H54 (cell line): Measurements from ENCODE around the gene ESF1.
A peak's percentile ranks its signal among the peaks of the same experiment; 100 is the strongest.

ENCODE experiments used
- DNase-seq: peaks from one replicate; pipeline ENCODE4 v3.0.0; 2011; ENCODE audit warnings: low spot score, mixed read lengths; ENCODE audit not compliant: insufficient read length
- FAIRE-seq: peaks from 3 replicates; lab custom pipeline; 2011; peaks lifted over from hg19 to GRCh38; lab: Jason Lieb, UNC
- POLR2A ChIP-seq: IDR thresholded peaks from 2 replicates; pipeline ENCODE4 v1.6.1; 2011; ENCODE audit warnings: low read depth, mild to moderate bottlenecking, low read length

The ESF1 gene

GRCh38 chr20:13809373-13809772, 24.7 kb upstream of the ESF1 start:
- no peak for DNase-seq
- FAIRE-seq = no peak
- TF ChIP-seq POLR2A = no peak

- FAIRE-seq (peak; percentile 94), DNase-seq (peak; percentile 30)
- TF ChIP-seq POLR2A = no peak
These were observed 16.0 kb upstream of the ESF1 start for GRCh38 chr20:13800728-13801134.

- no peak for DNase-seq
These were observed 15.3 kb upstream of the ESF1 start for GRCh38 chr20:13799974-13800373.

GRCh38 chr20:13799040-13799439, 14.3 kb upstream of the ESF1 start:
- FAIRE-seq (no peak), DNase-seq (no peak)
- no peak for TF ChIP-seq POLR2A

More at GRCh38 chr20:13799974-13800373, 15.3 kb upstream of the ESF1 start:
- FAIRE-seq = no peak
- no peak for TF ChIP-seq POLR2A

- FAIRE-seq = no peak
- no peak for TF ChIP-seq POLR2A
- DNase-seq = no peak
These were observed 9.9 kb upstream of the ESF1 start for GRCh38 chr20:13794667-13795066.

GRCh38 chr20:13793001-13793400, 8.3 kb upstream of the ESF1 start:
- FAIRE-seq (no peak), DNase-seq (no peak)
- TF ChIP-seq POLR2A = no peak

- DNase-seq (no peak), FAIRE-seq (no peak)
- no peak for TF ChIP-seq POLR2A
These were observed 7.1 kb upstream of the ESF1 start for GRCh38 chr20:13791540-13792459.

GRCh38 chr20:13790708-13791107, 6.0 kb upstream of the ESF1 start:
- FAIRE-seq = no peak
- no peak for DNase-seq
- TF ChIP-seq POLR2A = no peak

- peak; percentile 11 for DNase-seq
- no peak for TF ChIP-seq POLR2A
- peak; percentile 6 for FAIRE-seq
These were observed 3.6 kb upstream of the ESF1 start for GRCh38 chr20:13788167-13788834.

GRCh38 chr20:13786143-13786828, 1.6 kb upstream of the ESF1 start:
- FAIRE-seq = no peak
- TF ChIP-seq POLR2A = no peak
- no peak for DNase-seq

GRCh38 chr20:13784271-13784892, 337 bp downstream of the ESF1 start:
- no peak for FAIRE-seq
- no peak for TF ChIP-seq POLR2A

GRCh38 chr20:13783528-13783927, 1.2 kb downstream of the ESF1 start:
- no peak for FAIRE-seq
- TF ChIP-seq POLR2A = no peak
- DNase-seq = no peak

More at GRCh38 chr20:13784271-13784892, 337 bp downstream of the ESF1 start:
- no peak for DNase-seq

- no peak for TF ChIP-seq POLR2A
- DNase-seq = no peak
- no peak for FAIRE-seq
These were observed 5.9 kb downstream of the ESF1 start for GRCh38 chr20:13778827-13779226.
